ENCODE measurements around the gene BZW2.
A peak's percentile ranks its signal among the peaks of the same experiment; 100 is the strongest.
"Not testable (repeated sequence)": the region's sequence is repeated elsewhere in the genome, so short reads cannot be mapped to it uniquely, and the experiment has no call there.

BZW2 gene

GRCh38 chr7:16677978-16678494 is 32.1 kb downstream of the BZW2 start:
- DNase-seq: no peak

GRCh38 chr7:16678645-16679566 is 32.9 kb downstream of the BZW2 start:
- not testable (repeated sequence) for DNase-seq

- no peak for DNase-seq
Observed at GRCh38 chr7:16684935-16685334, 39.0 kb downstream of the BZW2 start.

GRCh38 chr7:16685535-16685934 is 39.6 kb downstream of the BZW2 start:
- no peak for DNase-seq

- peak; percentile 3 for DNase-seq
Observed at GRCh38 chr7:16688249-16688648, 42.3 kb downstream of the BZW2 start.

- no peak for DNase-seq
Observed at GRCh38 chr7:16691241-16691640, 45.3 kb downstream of the BZW2 start.

- DNase-seq: no peak
Observed at GRCh38 chr7:16693601-16694318, 47.8 kb downstream of the BZW2 start.

GRCh38 chr7:16694806-16695205 is 48.8 kb downstream of the BZW2 start:
- no peak for DNase-seq

- DNase-seq: peak; percentile 26
Observed at GRCh38 chr7:16695621-16696237, 49.7 kb downstream of the BZW2 start.

- no peak for DNase-seq
Observed at GRCh38 chr7:16697507-16698199, 51.7 kb downstream of the BZW2 start.

- DNase-seq: no peak
Observed at GRCh38 chr7:16698200-16698905, 52.4 kb downstream of the BZW2 start.

GRCh38 chr7:16702441-16702840 is 56.5 kb downstream of the BZW2 start:
- DNase-seq: no peak

- DNase-seq: no peak
Observed at GRCh38 chr7:16708511-16708910, 62.5 kb downstream of the BZW2 start.

GRCh38 chr7:16708980-16709379 is 63.0 kb downstream of the BZW2 start:
- DNase-seq: no peak

GRCh38 chr7:16710651-16711050 is 64.7 kb downstream of the BZW2 start:
- no peak for DNase-seq

- no peak for DNase-seq
Observed at GRCh38 chr7:16711730-16712129, 65.7 kb downstream of the BZW2 start.

- no peak for DNase-seq
Observed at GRCh38 chr7:16712916-16713315, 66.9 kb downstream of the BZW2 start.

GRCh38 chr7:16715928-16716327 is 69.9 kb downstream of the BZW2 start:
- DNase-seq: no peak

- no peak for DNase-seq
Observed at GRCh38 chr7:16718111-16718656, 72.2 kb downstream of the BZW2 start.

GRCh38 chr7:16719699-16720098 is 73.7 kb downstream of the BZW2 start:
- DNase-seq: no peak

GRCh38 chr7:16721541-16721940 is 75.6 kb downstream of the BZW2 start:
- no peak for DNase-seq

GRCh38 chr7:16724344-16724743 is 78.4 kb downstream of the BZW2 start:
- no peak for DNase-seq
